Measurements from ENCODE around the gene C14orf119.

C14orf119 gene

GRCh38 chr14:23137813-23138535 lies 42.7 kb downstream of the C14orf119 start:
- Histone ChIP-seq H3K4me3 (ENCODE audit: low read length) (no peak overlapping the region), H3K27ac (ENCODE audit: low read length) (no peak overlapping the region), H3K36me3 (ENCODE audit: control insufficient read depth, low read depth, low read length) (peaks cover 49% of the 10 kb centered on the region), H3K27me3 (ENCODE audit: control insufficient read depth, insufficient read depth, low read length) (no peaks in the 10 kb centered on the region), H3K9ac (ENCODE audit: low read length) (no peak overlapping the region), H3K4me1 (ENCODE audit: control insufficient read depth, low read depth, low read length) (no peaks in the 10 kb centered on the region), H3K9me3 (ENCODE audit: control insufficient read depth, low read depth, low read length) (no peaks in the 10 kb centered on the region)

GRCh38 chr14:23139874-23140273 lies 44.6 kb downstream of the C14orf119 start:
- H3K4me1 ChIP-seq (ENCODE audit: control insufficient read depth, low read depth, low read length) = no peaks in the 10 kb centered on the region
- H3K4me3 ChIP-seq (ENCODE audit: low read length) = no peak overlapping the region
- H3K9me3 ChIP-seq (ENCODE audit: control insufficient read depth, low read depth, low read length) = no peaks in the 10 kb centered on the region
- no peak overlapping the region for H3K9ac ChIP-seq (ENCODE audit: low read length)
- no peak overlapping the region for H3K27ac ChIP-seq (ENCODE audit: low read length)
- peaks cover 63% of the 10 kb centered on the region for H3K36me3 ChIP-seq (ENCODE audit: control insufficient read depth, low read depth, low read length)
- H3K27me3 ChIP-seq (ENCODE audit: control insufficient read depth, insufficient read depth, low read length) = no peaks in the 10 kb centered on the region

GRCh38 chr14:23140371-23140770 lies 45.1 kb downstream of the C14orf119 start:
- no peaks in the 10 kb centered on the region for H3K9me3 ChIP-seq (ENCODE audit: control insufficient read depth, low read depth, low read length)
- H3K27me3 ChIP-seq (ENCODE audit: control insufficient read depth, insufficient read depth, low read length) = no peaks in the 10 kb centered on the region
- H3K9ac ChIP-seq (ENCODE audit: low read length) = no peak overlapping the region
- H3K36me3 ChIP-seq (ENCODE audit: control insufficient read depth, low read depth, low read length) = peaks cover 63% of the 10 kb centered on the region
- H3K27ac ChIP-seq (ENCODE audit: low read length) = no peak overlapping the region
- H3K4me3 ChIP-seq (ENCODE audit: low read length) = no peak overlapping the region
- H3K4me1 ChIP-seq (ENCODE audit: control insufficient read depth, low read depth, low read length) = no peaks in the 10 kb centered on the region

DNA sequence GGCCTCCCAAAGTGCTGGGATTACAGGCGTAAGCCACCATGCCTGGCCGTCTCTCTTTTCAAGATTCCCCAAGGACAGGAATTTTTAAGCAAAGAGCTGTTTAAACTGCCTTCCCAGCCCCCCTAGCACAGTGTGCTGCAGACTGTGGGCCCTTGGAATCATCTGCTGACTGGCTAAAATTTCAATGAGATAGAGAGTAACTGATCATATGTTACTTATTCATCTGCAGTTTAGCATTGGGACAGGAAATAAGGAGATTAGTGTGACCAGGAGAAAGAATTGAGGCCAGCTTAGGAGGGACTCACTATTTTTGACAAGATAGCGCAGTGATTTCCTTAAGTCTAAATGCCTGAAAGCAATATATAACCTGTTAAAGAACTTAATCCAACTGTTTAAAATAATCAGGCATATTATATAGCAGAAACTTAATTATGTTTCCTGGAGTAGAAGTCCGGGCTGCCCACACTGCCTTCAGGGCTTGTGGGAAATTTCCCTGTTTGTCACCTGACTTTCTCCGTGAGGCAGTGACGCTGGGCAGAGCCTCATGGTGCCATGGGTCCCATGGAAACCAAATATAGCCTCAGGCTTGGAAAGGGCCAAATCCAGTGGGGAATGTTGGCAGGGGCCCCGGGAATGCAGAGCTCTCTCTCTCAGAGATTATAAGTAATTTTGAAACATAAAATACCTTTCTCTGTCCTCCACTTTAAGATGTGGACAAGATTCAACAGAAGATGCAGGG lies 46.6 kb downstream of the C14orf119 start:
- peaks cover 57% of the 10 kb centered on the region for H3K36me3 ChIP-seq (ENCODE audit: control insufficient read depth, low read depth, low read length)
- H3K4me3 ChIP-seq (ENCODE audit: low read length) = no peak overlapping the region
- no peak overlapping the region for H3K27ac ChIP-seq (ENCODE audit: low read length)
- H3K4me1 ChIP-seq (ENCODE audit: control insufficient read depth, low read depth, low read length) = no peaks in the 10 kb centered on the region
- H3K9me3 ChIP-seq (ENCODE audit: control insufficient read depth, low read depth, low read length) = no peaks in the 10 kb centered on the region
- no peak overlapping the region for H3K9ac ChIP-seq (ENCODE audit: low read length)
- H3K27me3 ChIP-seq (ENCODE audit: control insufficient read depth, insufficient read depth, low read length) = no peaks in the 10 kb centered on the region

DNA sequence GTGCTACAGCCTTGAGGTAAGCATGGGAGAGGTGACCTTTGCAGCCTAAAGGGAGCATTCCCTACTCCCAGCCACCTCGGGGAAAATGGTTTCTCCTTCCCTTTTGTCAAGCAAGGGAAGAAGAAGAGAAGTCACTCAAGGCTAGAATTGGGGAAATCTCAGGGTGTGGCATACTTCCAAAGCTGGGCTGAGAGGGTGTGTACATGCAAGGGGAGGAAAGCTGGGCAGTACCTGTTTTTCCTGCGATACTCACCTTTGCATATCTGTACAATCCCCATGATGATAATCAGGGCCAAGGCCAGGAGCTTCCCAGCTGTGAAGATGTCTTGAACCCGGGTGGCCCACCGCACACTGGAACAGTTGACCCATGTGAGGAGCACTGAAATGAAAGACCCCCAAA lies 47.5 kb downstream of the C14orf119 start:
- Histone ChIP-seq H3K27ac (ENCODE audit: low read length) (no peak overlapping the region), H3K36me3 (ENCODE audit: control insufficient read depth, low read depth, low read length) (peaks cover 57% of the 10 kb centered on the region), H3K9ac (ENCODE audit: low read length) (no peak overlapping the region), H3K4me1 (ENCODE audit: control insufficient read depth, low read depth, low read length) (no peaks in the 10 kb centered on the region), H3K4me3 (ENCODE audit: low read length) (no peak overlapping the region), H3K27me3 (ENCODE audit: control insufficient read depth, insufficient read depth, low read length) (no peaks in the 10 kb centered on the region), H3K9me3 (ENCODE audit: control insufficient read depth, low read depth, low read length) (no peaks in the 10 kb centered on the region)

DNA sequence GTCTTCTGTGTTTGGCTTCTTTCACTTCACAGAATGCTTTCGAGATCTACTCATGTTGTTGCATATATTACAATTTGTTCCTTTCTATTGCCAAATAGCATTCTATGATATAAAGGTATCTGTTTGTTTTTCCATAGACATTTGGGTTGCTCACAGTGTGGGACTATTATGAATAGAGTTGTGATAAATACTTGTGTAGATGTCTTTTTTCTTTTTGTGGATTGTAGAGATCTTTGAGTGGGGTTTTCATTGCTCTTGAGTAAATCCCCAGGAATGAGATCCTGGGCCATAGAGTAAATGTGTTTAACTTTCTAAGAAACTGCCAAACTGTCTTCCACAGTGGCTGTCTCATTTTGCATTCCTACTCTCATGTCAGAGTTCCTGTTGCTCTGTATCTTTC lies 48.6 kb downstream of the C14orf119 start:
- no peak overlapping the region for H3K27ac ChIP-seq (ENCODE audit: low read length)
- no peak overlapping the region for H3K9ac ChIP-seq (ENCODE audit: low read length)
- H3K9me3 ChIP-seq (ENCODE audit: control insufficient read depth, low read depth, low read length) = no peaks in the 10 kb centered on the region
- H3K36me3 ChIP-seq (ENCODE audit: control insufficient read depth, low read depth, low read length) = peaks cover 50% of the 10 kb centered on the region
- no peak overlapping the region for H3K4me3 ChIP-seq (ENCODE audit: low read length)
- H3K27me3 ChIP-seq (ENCODE audit: control insufficient read depth, insufficient read depth, low read length) = no peaks in the 10 kb centered on the region
- no peaks in the 10 kb centered on the region for H3K4me1 ChIP-seq (ENCODE audit: control insufficient read depth, low read depth, low read length)

DNA sequence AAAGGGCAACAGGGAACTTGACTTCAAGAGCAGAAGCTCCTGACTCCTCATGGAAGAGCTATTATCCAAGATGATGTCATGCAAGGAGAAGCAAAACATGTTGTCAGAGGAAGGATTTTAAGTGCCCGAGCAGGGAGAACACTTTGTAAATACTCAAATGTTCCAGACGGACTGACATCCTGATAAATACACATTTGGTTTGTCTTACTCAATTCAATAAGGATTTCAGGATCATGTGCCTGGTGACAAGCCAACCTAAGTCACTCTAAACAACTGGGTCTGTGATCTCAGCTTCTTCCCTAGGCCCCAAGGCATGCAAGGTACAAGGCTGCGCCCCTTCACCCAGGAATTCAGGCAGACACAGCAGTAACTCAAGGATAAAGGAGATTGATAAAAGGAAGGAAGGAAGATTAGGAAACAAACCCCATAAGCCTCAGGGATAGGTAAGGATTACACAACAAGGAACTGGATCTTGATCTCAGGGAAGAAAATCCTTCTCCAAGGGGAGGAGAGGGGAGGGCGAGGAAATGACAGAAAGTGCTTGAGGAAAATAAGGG lies 50.6 kb downstream of the C14orf119 start:
- Histone ChIP-seq H3K4me1 (ENCODE audit: control insufficient read depth, low read depth, low read length) (no peaks in the 10 kb centered on the region), H3K9me3 (ENCODE audit: control insufficient read depth, low read depth, low read length) (no peaks in the 10 kb centered on the region), H3K36me3 (ENCODE audit: control insufficient read depth, low read depth, low read length) (peaks cover 41% of the 10 kb centered on the region), H3K9ac (ENCODE audit: low read length) (no peak overlapping the region), H3K27me3 (ENCODE audit: control insufficient read depth, insufficient read depth, low read length) (no peaks in the 10 kb centered on the region), H3K4me3 (ENCODE audit: low read length) (no peak overlapping the region), H3K27ac (ENCODE audit: low read length) (no peak overlapping the region)

DNA sequence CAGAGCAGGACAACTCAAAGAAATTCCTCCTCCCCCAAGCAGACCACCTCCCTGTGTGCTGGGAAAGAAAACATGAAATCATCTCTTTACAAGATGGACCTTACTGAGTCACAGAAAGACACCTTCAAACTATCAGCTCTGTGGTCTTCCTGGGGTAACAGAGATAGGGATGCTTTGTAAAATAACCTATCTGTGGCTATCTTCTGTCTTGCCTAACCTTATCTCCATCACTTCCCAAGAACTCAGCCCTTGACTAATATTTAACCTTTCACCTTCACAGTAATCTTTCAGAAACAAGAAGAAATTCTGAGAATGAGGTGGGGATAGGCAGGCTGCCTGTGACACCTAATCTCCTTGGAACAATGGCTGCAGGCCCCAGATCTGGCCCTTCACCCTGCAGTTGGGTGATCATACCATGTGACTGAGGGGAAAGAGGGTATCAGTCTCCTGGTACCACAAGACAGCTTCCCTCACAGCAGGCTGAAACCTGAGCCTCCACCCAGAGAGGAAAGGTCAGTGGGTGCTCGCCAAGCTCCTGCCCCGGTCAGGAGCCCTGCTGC lies 51.1 kb downstream of the C14orf119 start:
- Histone ChIP-seq H3K27me3 (ENCODE audit: control insufficient read depth, insufficient read depth, low read length) (no peaks in the 10 kb centered on the region), H3K9me3 (ENCODE audit: control insufficient read depth, low read depth, low read length) (no peaks in the 10 kb centered on the region), H3K36me3 (ENCODE audit: control insufficient read depth, low read depth, low read length) (peaks cover 44% of the 10 kb centered on the region), H3K4me1 (ENCODE audit: control insufficient read depth, low read depth, low read length) (no peaks in the 10 kb centered on the region), H3K27ac (ENCODE audit: low read length) (no peak overlapping the region), H3K4me3 (ENCODE audit: low read length) (no peak overlapping the region), H3K9ac (ENCODE audit: low read length) (no peak overlapping the region)

DNA sequence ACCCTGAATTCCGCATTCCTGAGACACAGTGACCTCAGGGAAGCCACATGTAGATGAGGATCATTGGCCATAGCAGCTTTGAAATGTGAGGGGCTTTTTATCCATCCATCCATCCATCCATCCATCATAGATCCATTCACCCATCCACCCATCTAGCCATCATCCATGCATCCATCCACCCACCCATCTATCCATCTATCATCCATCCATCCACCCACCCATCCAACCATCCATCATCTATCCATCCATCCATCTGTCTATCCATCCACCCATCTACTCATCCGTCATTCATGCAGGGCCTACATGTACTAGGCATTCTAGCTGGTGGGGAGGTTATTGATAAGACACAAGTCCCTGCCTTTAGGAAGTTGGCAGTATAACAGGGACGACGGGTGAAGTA lies 51.7 kb downstream of the C14orf119 start:
- Histone ChIP-seq H3K9me3 (ENCODE audit: control insufficient read depth, low read depth, low read length) (no peaks in the 10 kb centered on the region), H3K27me3 (ENCODE audit: control insufficient read depth, insufficient read depth, low read length) (no peaks in the 10 kb centered on the region), H3K4me3 (ENCODE audit: low read length) (no peak overlapping the region), H3K36me3 (ENCODE audit: control insufficient read depth, low read depth, low read length) (peaks cover 45% of the 10 kb centered on the region), H3K4me1 (ENCODE audit: control insufficient read depth, low read depth, low read length) (no peaks in the 10 kb centered on the region), H3K9ac (ENCODE audit: low read length) (no peak overlapping the region), H3K27ac (ENCODE audit: low read length) (no peak overlapping the region)

DNA sequence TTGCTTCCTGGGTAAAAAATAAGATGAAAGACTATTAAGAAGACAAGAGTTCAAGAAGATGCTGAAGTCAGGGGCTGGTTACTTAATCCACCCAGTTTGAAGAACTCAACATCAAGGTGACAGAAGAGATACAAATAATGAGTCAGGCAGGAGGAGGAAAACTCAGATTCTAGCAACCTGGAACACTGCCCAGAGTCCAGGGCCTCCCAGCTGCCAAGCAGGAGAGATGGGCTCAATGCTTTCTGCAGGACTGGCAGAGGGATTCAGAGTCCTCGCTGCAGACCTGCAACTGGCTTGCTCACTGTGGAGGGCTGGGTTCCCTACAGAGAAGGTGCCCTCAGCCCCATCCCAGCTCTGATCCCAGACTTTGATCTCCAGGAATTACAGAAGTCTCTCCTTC lies 52.4 kb downstream of the C14orf119 start:
- no peaks in the 10 kb centered on the region for H3K4me1 ChIP-seq (ENCODE audit: control insufficient read depth, low read depth, low read length)
- H3K27me3 ChIP-seq (ENCODE audit: control insufficient read depth, insufficient read depth, low read length) = no peaks in the 10 kb centered on the region
- H3K27ac ChIP-seq (ENCODE audit: low read length) = no peak overlapping the region
- H3K9ac ChIP-seq (ENCODE audit: low read length) = no peak overlapping the region
- H3K4me3 ChIP-seq (ENCODE audit: low read length) = no peak overlapping the region
- H3K36me3 ChIP-seq (ENCODE audit: control insufficient read depth, low read depth, low read length) = peaks cover 41% of the 10 kb centered on the region
- no peaks in the 10 kb centered on the region for H3K9me3 ChIP-seq (ENCODE audit: control insufficient read depth, low read depth, low read length)

GRCh38 chr14:23148591-23149249 lies 53.4 kb downstream of the C14orf119 start:
- H3K4me3 ChIP-seq (ENCODE audit: low read length) = no peak overlapping the region
- no peak overlapping the region for H3K9ac ChIP-seq (ENCODE audit: low read length)
- no peaks in the 10 kb centered on the region for H3K9me3 ChIP-seq (ENCODE audit: control insufficient read depth, low read depth, low read length)
- no peaks in the 10 kb centered on the region for H3K27me3 ChIP-seq (ENCODE audit: control insufficient read depth, insufficient read depth, low read length)
- no peaks in the 10 kb centered on the region for H3K4me1 ChIP-seq (ENCODE audit: control insufficient read depth, low read depth, low read length)
- H3K27ac ChIP-seq (ENCODE audit: low read length) = no peak overlapping the region
- peaks cover 31% of the 10 kb centered on the region for H3K36me3 ChIP-seq (ENCODE audit: control insufficient read depth, low read depth, low read length)
